Brain pericyte (primary cell): ENCODE data around the gene TECPR1.

ENCODE experiments used
- DNase-seq: peaks from one replicate; pipeline ENCODE4 v3.0.0-alpha.2; 2012; ENCODE audit warnings: low read depth, low spot score

The TECPR1 gene

DNA sequence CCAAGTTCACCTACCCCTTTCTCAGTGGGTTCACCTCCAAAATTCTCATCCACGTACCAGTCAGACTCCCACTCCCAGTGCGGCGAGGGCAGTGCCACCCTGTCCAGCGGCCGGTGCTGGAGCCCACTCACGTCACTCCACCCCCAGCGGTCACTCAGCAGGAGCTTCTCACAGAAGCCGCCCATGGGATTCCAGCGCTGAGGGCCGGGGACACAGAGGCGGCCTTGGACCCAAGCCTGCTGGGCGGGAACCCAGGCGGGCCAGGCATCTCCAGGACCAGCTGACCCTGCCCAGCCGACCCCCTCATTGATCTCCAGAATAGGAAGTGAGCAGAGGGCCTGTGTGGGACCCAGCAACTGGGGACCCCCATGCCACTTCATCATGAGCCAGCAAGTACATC is 7.2 kb downstream of the TECPR1 start:
- no peak for DNase-seq

DNA sequence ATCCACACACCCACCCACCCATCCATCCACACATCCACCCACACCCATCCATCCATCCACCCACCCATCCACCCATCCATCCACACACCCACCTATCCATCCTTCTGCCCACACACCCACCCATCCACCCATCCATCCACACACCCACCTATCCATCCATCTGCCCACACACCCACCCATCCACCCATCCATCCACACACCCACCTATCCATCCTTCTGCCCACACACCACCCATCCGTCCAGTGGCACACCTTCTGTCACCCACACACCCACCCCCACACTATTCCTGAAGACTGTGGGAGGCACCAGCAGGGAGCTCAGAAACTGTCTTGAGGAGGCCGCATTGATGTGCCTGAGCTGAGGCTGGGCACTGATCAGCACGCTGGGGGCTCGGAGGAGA is 9.1 kb downstream of the TECPR1 start:
- DNase-seq, result no peak

DNA sequence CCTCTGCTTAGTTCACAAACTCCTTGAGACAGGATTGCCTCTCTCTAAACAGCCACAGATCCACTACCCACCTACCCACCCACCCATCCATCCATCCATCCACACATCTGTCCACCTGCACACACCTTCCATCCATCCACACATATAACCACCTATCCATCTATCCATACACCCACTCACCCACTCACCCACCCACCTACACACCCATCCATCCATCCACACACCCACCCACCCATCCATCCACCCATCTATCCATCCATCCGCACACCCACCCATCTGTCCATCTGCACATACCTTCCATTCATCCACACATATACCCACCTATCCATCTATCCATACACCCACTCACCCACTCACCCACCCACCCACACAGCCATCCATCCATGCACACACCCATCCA is 9.7 kb downstream of the TECPR1 start:
- DNase-seq, result no peak

DNA sequence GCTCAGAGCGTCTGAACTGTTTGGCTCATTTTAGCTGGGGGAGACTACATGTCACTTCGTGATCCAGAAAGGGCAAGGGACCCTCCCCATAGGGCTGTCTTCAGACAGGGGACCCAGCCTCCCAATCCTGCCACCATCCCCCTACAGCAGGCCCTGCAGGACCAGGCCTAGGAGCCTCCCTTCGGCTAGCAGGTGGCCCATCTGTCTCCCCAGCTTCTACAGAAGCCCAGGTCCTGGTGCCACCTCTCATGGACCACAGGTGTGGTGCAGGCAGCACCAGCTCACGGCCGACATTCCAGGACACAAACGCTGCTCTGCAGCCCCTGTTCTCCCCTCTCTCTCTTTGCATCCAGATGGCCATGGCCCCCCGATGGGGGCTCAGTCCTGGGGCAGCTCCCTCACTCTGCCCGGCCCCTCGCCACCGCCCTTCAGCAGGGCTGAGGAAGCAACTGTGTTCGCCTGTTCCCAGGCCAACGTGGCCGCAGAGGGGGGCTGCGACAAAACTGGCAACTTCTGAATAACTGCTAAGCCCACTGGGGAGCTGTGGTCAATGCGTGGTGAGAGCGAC is 10.3 kb downstream of the TECPR1 start:
- DNase-seq, result no peak

DNA sequence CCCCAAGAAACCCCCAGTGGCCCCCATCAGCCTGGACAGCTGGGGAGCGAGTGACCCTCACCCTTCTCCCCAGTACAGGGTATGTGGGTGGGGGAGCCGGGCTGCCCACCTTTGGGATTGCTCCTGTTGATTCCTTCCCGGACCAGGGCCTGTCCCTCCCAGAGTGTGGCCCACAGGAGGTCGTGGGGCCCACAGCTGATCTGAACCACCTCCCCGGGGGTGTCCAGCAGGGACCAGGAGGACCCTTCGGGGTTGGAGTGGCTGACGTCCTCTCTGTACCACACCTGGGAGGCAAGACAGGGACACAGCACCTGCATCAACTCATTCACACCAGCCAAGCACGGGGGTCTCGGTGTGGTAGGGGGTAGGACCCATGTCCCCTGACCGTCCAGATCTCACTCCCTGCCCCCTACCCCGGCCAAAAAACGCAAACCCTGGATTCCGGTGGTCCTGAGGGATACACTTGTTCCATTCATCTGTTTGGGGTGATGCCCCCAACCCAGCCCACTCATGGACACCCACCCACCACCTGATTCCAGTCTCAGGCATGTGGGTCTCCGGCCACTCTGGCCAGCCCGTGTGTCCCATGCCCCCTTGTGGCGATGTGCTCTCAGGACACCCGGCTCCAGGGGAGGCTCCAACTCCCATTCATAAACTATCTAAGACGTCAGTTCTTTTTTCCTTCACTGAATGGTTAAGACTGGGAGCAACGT is 10.9 kb downstream of the TECPR1 start:
- DNase-seq, result no peak

DNA sequence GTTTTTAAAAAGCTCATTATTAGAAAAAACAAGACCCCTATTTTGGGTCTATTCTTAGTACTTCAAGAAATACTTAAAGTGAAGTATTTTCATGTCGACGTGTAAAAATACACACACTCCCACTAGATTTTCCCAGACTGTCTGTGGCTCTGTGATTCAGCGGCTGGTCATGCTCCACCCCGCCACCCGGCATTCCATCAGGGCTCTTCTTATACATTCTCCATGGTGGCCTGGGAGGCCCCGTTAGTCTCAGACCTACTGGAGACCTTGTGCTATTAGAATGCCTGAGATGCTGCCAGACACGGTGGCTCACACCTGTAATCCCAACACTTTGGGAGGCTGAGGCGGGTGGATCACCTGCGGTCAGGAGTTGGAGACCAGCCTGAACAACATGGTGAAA is 13.1 kb downstream of the TECPR1 start:
- DNase-seq, result no peak

DNA sequence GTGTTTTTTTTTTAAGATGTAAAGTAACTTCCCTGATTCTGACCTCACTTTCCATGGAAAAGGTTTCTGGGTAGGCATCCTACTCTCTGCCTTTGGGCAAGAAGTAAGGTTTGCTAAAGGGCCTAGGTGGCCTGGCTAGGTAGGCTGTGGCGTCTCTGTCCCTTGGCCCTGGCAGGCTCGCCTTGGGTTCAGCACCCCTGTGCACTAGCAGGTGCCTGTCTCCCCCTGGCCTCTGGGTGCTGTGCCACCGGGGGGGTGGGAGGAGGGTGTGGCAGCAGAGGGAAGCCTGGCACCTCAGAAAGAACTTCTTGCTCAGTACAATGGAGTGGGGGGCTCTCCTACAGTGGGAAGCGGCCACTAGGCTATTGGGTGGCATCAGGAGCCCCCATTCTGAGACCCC is 14.0 kb downstream of the TECPR1 start:
- no peak for DNase-seq

DNA sequence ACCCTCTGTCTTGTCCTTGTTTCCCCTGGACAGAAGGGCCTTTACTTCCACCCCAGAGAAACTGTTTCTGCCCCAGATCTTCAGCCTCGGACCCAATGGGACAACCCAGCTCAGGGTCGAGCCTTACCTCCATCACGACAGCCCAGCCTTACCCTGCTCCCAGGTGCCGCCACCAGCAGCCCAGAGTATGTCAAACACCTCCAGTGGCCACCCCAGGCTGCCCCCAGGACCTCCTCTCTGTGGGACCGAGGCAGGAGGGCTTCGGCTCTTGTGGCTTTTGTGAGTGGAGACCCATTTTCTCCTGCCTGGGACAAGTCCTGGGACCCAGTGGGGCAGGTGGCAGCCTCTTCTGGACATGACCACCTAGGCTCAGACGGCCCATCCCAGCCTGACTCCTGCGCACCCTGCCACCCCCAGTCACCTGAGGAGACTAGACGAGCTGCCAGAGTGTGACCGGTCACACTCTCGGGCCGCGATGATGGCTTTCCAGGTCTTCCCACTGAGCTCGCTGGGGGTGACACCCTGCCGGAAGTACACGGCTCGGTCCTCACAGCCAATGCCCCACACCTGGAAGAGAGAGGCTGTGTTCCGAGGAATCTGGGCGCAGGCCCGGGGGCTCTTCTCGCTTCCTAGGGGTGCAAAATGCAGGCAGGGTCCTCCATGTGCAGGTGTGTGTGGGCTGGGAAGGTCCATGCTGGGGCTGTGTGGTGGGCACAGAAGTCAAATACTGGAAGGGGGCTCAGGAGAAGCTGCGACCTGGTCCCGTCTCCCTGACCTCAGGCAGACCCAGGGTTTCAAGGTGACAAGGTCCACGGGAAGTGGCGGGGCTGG is 15.5 kb downstream of the TECPR1 start:
- no peak for DNase-seq

DNA sequence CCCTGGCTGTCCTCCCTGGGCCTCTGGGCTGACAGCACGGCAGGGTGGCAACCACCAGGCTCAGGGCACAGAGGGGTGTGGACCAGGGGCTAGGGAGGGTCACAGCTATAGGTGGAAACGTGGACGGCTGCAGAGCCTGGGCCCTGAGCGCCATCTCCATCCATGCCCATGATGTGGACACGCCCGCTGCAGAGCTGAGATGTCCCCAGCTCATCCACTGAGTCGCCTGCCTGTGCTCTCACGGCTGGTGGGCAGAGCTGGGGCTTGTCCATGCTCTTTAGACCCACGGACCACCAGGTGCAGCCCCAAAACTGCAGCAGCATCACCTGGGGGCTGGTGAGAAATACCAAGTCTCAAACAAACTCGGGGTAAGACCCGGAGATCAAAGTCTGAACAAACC is 16.1 kb downstream of the TECPR1 start:
- DNase-seq, result no peak

DNA sequence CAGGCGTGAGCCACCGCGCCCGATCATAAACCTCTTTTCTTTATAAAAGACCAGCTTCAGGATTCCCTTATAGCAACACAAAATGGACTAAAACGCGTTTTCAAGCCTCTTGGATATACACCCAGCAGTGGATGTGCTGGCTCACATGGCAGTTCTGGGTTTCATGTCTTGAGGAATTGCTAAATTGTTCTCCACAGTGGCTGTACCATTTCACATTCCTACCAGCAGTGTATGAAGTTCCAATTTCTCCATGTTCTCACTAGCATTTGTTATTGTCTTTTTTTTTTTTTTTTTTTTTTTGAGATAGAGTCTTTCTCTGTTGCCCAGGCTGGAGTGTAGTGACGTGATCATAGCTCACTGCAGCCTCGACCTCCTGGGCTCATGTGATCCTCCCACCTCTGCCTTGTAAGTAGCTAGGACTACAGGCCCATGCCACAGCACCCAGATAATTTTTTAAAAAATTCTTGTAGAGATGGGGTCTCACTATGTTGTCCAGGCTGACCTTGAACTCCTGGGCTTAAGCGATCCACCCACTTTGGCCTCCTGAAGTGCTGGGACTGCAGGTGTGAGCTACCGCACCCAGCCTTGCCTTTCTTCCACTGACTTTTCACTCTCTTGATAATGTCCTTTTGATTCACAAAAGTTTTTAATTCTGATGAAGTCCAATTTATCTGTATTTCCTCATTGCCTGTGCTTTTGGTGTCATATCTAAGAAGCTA is 17.4 kb downstream of the TECPR1 start:
- no peak for DNase-seq

DNA sequence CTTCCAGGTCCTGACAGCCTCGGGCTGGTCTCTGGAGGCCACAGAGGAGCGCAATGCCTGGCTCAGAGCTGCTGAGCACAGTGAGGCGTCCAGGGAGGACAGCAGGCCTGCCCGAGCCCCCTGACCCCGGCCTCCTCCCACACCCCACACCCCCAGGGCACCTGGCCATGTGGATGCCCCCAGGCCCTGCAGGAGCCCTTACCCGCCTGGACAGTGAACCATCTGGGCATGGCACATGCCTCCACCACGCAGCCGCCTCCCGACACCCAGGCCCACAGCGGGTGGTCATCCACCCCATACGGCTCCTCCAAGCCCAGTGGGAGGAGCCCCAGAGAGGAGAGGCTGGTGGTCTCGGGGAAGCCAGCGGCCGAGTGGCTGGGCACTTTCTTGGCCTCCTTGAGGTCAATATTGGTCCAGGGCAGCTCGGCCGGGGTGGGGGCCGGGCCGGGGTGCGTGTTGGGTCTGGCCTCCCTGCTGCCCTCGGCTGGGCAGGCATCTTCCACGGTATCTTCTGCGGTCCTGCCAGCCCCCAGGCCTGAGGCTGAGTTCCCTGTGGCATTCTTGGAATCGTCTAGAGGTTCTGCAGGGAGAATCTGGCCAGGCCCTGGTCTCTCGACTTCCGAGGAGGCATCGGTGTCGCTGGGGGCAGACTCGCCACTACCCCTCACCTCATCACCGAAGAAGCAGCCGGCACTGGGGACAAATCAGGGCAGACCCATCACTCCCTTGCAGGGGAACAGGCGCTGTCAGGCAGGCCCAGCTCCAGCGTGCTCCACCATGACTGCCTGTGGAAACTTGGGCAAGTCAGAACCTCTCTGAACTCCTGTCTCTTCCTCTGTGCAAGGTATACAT is 18.6 kb downstream of the TECPR1 start:
- DNase-seq, result no peak

DNA sequence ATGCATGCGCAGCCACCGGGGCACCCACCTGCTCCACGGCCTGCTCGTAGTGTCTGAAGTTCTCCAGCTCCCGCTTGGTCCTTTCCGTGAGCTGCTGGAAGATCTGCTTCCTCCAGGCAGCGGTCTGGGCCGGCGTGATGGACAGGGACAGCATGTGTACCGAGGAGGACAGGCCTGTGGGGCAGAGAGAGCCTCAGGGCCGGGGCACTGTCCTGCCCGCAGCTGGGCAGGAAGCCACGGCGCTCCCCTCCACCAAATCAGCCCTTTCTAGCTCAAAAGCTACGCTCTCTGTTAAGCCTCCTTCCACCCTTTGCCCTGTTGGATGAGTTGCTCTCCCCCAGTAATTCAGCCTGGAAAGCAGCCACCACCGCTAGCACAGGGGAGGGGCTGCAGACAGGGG is 19.2 kb downstream of the TECPR1 start:
- no peak for DNase-seq

DNA sequence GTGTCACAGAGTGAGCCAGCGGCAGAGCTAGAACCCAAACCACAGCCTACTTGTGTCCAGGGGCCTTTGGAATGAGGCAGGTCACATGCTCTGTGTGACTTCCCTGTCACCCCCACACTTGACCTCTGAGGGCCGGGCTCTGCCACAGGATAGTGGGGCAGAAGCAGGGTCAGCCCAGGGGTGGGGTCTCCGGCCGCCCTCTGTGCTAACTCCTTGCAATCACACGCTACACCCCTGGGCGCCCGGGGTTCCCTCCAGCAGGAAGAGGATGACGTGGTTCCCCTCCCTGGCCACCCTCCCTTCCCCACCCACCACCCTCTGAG is 19.8 kb downstream of the TECPR1 start:
- no peak for DNase-seq

DNA sequence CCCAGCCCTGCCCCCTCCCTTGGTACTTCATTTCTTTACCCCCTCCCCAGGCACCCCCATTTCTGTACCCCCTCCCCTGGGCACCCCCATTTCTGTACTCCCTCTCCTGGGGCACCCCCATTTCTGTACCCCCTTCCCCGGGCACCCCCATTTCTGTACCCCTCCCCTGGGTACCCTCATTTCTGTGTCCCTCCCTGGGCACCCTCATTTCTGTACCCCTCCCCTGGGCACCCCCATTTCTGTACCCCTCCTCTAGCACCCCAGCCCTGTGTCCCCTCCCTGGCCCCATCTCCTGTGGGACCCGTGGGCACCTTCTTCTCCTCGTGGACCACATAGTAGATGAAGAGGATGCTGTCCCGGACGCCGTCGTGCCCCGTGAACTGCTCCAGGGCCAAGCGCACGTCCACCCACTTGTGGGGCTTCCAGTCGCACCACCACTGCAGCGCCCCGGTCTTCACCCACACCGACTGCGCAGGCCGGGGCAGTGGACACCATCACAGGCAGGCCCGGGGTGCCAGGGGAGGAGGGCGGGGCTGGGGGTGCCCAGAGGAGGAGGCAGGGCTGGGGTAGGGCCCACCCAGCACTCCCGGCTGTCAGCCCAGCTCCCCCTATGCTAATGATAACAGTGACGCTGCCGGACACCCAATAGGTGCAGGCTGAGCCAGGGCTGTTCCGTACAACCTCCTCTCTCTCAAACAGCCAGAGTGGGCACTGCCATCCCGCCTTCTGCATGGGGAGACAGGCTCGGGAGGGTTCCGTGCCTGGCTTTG is 20.4 kb downstream of the TECPR1 start:
- DNase-seq, result no peak

DNA sequence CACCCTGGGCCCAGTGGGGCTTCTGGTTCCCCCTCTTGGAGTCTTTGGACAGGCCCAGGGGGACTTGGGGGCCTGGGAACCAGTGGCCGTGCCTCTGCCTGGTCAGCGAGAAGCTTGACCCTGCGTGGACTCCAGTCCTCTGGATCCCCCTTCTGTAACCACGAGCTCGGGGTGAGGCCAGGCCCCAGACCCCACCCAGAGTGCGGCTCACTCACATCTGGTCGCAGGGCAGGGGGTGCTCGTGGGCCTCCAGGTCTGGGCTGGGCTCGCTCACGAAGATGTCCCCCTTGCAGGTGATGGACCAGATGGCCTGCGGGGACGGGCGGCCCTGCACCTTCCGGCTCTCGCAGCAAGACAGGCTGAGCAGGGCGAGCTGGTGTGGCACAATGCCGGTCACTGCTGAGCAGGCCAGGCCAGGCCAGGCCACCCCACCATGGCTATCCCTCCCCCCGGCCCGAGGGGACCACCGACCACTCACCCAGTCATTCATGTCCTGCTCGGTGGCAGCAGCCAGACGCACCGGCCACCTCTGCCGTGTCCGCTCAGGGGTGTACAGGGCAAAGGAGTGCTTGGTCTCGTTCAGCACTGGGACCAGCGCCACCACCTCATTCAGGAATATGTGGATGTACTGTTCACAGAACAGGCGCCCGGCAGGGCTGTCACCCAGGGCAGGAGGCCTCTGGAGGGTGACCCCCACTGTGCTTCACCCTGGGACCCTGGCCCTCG is 21.1 kb downstream of the TECPR1 start:
- DNase-seq, result no peak

DNA sequence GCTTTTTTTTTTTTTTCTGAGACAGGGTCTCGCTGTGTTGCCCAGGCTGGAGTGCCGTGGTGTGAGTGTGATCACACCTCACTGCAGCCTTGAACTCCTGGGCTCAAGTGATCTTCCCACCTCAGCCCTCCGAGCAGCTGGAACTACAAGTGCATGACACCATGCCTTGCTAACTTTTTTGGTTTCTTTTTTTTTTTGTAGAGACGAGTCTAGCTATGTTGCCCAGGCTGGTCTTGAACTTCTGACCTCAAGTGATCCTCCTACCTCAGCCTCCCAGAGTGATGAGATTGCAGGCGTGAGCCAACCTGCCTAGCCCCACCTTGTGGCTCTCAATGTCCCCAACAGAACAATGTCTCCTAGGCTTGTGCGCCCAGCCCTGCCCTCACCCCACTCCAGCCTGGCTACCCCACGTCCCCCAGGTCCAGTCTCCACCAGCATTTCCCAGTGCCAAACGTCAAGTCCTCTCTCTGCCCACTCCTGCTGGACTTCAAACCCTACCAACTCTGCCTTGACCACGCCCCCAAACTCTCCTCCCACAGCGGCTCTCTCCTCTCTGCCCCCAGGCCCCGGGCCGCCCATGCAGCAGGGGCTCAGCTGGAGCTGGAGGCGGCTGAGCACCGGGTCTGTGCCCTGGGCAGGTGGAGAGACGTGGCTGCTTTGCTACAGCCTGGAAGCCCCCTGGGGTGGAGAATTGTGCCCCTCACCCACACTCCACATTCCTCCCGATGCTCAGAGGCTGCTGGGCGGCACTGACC is 21.9 kb downstream of the TECPR1 start:
- DNase-seq, result no peak

DNA sequence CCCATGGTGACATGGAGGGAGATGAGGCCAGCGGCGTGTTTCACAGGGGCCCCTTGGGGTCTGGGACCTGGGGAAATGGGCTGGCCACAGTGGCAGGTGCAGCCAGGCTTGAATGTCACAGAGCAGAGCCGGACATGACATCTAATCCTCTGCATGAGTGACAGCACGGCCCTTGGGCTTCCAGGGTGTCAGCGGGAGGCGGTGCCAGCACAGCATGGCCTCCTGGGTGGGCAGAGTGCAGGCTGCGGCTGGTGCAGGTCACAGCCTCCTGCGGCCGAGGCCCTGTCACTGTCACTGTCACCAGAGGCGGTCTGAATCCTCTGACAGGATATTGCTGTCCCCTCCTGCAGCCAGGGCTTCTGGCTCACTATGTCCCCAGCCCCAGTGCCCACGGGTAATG is 22.6 kb downstream of the TECPR1 start:
- no peak for DNase-seq

DNA sequence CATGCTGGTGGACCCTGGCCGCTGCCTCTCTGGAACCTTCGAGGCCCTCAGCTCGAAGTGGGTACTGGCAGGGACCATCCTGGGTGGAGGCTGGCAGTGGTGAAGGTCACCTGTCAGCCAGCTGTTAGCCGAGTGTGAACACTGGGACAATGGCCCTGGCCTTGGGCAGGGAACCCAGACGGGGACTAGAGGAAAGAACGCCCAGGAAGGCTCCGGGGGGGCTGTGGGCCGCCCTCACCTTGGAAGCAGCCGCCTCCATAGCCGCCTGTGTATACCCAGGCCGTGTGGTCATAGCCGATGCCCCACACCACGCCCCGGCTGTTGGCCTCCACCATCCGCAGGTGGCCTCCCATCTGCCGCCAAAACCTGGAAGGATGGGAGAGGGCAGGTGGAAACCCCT is 23.2 kb downstream of the TECPR1 start:
- DNase-seq, result no peak

DNA sequence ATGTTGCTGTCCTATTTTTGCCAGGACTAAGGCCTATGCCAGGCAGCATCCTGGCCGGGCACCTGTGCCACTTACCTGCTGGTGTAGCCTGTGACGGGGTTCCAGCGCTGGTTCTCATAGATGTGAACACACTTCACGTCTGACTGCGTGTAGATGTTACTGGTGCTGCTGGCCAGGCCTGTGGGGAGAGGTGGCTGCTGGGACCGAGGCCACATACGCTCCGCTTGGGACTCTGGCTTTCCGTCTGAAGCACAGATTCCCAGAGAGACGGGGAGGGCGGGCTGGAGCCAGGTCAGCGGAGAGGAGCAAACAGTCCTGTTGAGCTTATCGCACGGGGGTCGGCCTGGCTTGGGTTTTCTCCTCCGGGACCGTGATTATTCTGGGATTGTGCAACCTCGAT is 24.1 kb downstream of the TECPR1 start:
- DNase-seq, result no peak
